IMR-90 (cell line): Measurements from ENCODE around the gene TRIM24. TPM values are rescaled to one million over a fixed set of nuclear protein-coding genes. Genes with fewer than 3 reads are reported as not detected.

Source experiments
- ATAC-seq: fragments of 200-7000 bp; cut with Tn5 transposase; 2 replicates; pipeline ENCODE4 v1.9.1; 2020; ENCODE audit warnings: low read depth, mild to moderate bottlenecking, moderate library complexity
- BruUV-seq: library from RNA; stranded (reverse); fragments of 400-500 nt; replicated peaks from 2 replicates; lab custom pipeline; 2021; lab: Mats Ljungman, UMichigan
- CTCF ChIA-PET: fragments of 300-600 bp; formaldehyde crosslinking; extraction: SDS; loops from one replicate; lab custom pipeline; 2021; ENCODE audit warnings: antibody characterized with exemption; lab: Yijun Ruan, JAX
- POLR2A ChIA-PET: fragments of 300-600 bp; sonication (Branson Sonifier 250); formaldehyde crosslinking; loops from one replicate; lab custom pipeline; 2022; ENCODE audit warnings: antibody characterized with exemption; ENCODE audit not compliant: unreplicated experiment; lab: Charles Lee
- DNase-seq: peaks from one replicate; pipeline ENCODE4 v3.0.0; 2013
- H2AFZ ChIP-seq: replicated peaks from 2 replicates; pipeline ENCODE3; 2013; ENCODE audit warnings: low read length, mild to moderate bottlenecking; ENCODE audit not compliant: poor library complexity
- H2AK5ac ChIP-seq: 2 replicates; pipeline ENCODE4 v1.6.1; 2013; ENCODE audit warnings: low read depth, low read length, inconsistent platforms
- H2AK9ac ChIP-seq: replicated peaks from 2 replicates; pipeline ENCODE3; 2013; ENCODE audit warnings: mild to moderate bottlenecking, low read depth, low read length, moderate library complexity; ENCODE audit not compliant: poor library complexity
- H2BK120ac ChIP-seq: 2 replicates; pipeline ENCODE4 v1.6.1; 2013; ENCODE audit warnings: low read depth, low read length, inconsistent platforms
- H2BK15ac ChIP-seq: 3 replicates; pipeline ENCODE4 v1.6.1; 2013; ENCODE audit warnings: low read depth, low read length, inconsistent platforms
- H2BK20ac ChIP-seq: 2 replicates; pipeline ENCODE4 v1.6.1; 2013; ENCODE audit warnings: low read depth, mild to moderate bottlenecking, inconsistent platforms, low read length, moderate library complexity
- H2BK5ac ChIP-seq: 2 replicates; pipeline ENCODE4 v1.6.1; 2013; ENCODE audit warnings: mild to moderate bottlenecking, low read depth, low read length, inconsistent platforms; ENCODE audit not compliant: poor library complexity, severe bottlenecking
- H3K14ac ChIP-seq: replicated peaks from 2 replicates; pipeline ENCODE4 v1.6.1; 2013; ENCODE audit warnings: low read depth, low read length, inconsistent platforms
- H3K18ac ChIP-seq: 2 replicates; pipeline ENCODE4 v1.6.1; 2013; ENCODE audit warnings: low read depth, low read length, control low read depth
- H3K23ac ChIP-seq: 2 replicates; pipeline ENCODE4 v1.6.1; 2013; ENCODE audit warnings: low read depth, low read length, inconsistent platforms
- H3K27ac ChIP-seq: 2 replicates; pipeline ENCODE4 v1.5.1; 2013; ENCODE audit warnings: mild to moderate bottlenecking, control low read depth, low read length; ENCODE audit not compliant: insufficient read depth
- H3K27me3 ChIP-seq: 2 replicates; pipeline ENCODE4 v1.6.1; 2013; ENCODE audit warnings: low read length; ENCODE audit not compliant: control insufficient read depth, insufficient read depth
- H3K36me3 ChIP-seq: 2 replicates; pipeline ENCODE4 v1.6.1; 2013; ENCODE audit warnings: low read length, mixed read lengths; ENCODE audit not compliant: control insufficient read depth, insufficient read depth
- H3K4ac ChIP-seq: 2 replicates; pipeline ENCODE4 v1.6.1; 2013; ENCODE audit warnings: low read depth, low read length, inconsistent platforms
- H3K4me1 ChIP-seq: 2 replicates; pipeline ENCODE4 v1.6.1; 2013; ENCODE audit warnings: low read length, mixed read lengths; ENCODE audit not compliant: control insufficient read depth, insufficient read depth
- H3K4me2 ChIP-seq: 2 replicates; pipeline ENCODE4 v1.6.1; 2013; ENCODE audit warnings: low read depth, mild to moderate bottlenecking, control low read depth, low read length, moderate library complexity
- H3K4me3 ChIP-seq: 2 replicates; pipeline ENCODE4 v1.5.1; 2013; ENCODE audit warnings: low read depth, mild to moderate bottlenecking, control low read depth, low read length, moderate library complexity; ENCODE audit not compliant: insufficient read depth
- H3K56ac ChIP-seq: 2 replicates; pipeline ENCODE4 v1.6.1; 2013; ENCODE audit warnings: low read length, inconsistent platforms; ENCODE audit not compliant: insufficient read depth; ENCODE audit errors: extremely low read depth
- H3K79me1 ChIP-seq, 2 experiments: 2 replicates each; pipeline ENCODE4 v1.6.1; 2013; ENCODE audit warnings: low read length in 2 of 2, inconsistent platforms in 1 of 2, low read depth in 1 of 2
- H3K9ac ChIP-seq: 2 replicates; pipeline ENCODE4 v1.6.1; 2013; ENCODE audit warnings: low read depth, low read length, control low read depth
- H3K9me1 ChIP-seq: 2 replicates; pipeline ENCODE4 v1.6.1; 2013; ENCODE audit warnings: low read length, inconsistent platforms; ENCODE audit not compliant: insufficient read depth
- H3K9me3 ChIP-seq: 2 replicates; pipeline ENCODE4 v1.6.1; 2013; ENCODE audit warnings: low read length; ENCODE audit not compliant: control insufficient read depth, insufficient read depth
- H4K20me1 ChIP-seq: 2 replicates; pipeline ENCODE4 v1.6.1; 2013; ENCODE audit warnings: low read length, inconsistent platforms; ENCODE audit not compliant: insufficient read depth
- H4K5ac ChIP-seq: 2 replicates; pipeline ENCODE4 v1.6.1; 2013; ENCODE audit warnings: mild to moderate bottlenecking, low read depth, low read length, control low read depth
- H4K8ac ChIP-seq, 2 experiments: 2 replicates each; pipeline ENCODE4 v1.6.1; 2013; ENCODE audit warnings: low read depth in 2 of 2, low read length in 2 of 2, control low read depth in 1 of 2, inconsistent platforms in 1 of 2
- H4K91ac ChIP-seq: 2 replicates; pipeline ENCODE4 v1.6.1; 2013; ENCODE audit warnings: low read depth, low read length, inconsistent platforms; ENCODE audit not compliant: insufficient read depth
- BHLHE40 ChIP-seq: fragments of 150-350 bp; IDR thresholded peaks from 2 replicates; pipeline ENCODE4 v1.6.1; 2016; ENCODE audit warnings: mild to moderate bottlenecking, low read depth, low read length
- CEBPB ChIP-seq: IDR thresholded peaks from 2 replicates; pipeline ENCODE4 v1.6.1; 2012; ENCODE audit warnings: low read depth, low read length, improper control_type of control experiment
- CHD1 ChIP-seq: IDR thresholded peaks from 2 replicates; pipeline ENCODE4 v1.6.1; 2012; ENCODE audit warnings: low read depth, low read length, improper control_type of control experiment
- CTCF ChIP-seq: conservative IDR thresholded peaks from 2 replicates; pipeline ENCODE4 v1.5.1; 2012; ENCODE audit warnings: mild to moderate bottlenecking, low read depth, low read length, improper control_type of control experiment
- ELK1 ChIP-seq: fragments of 150-350 bp; IDR thresholded peaks from 2 replicates; pipeline ENCODE4 v1.6.1; 2016; ENCODE audit warnings: low read depth, mild to moderate bottlenecking, low read length, moderate library complexity, borderline replicate concordance
- FOS ChIP-seq: fragments of 150-350 bp; IDR thresholded peaks from 2 replicates; pipeline ENCODE4 v1.6.1; 2016; ENCODE audit warnings: low read depth, low read length
- MAFK ChIP-seq: IDR thresholded peaks from 2 replicates; pipeline ENCODE4 v1.6.1; 2012; ENCODE audit warnings: low read depth, low read length, improper control_type of control experiment
- MAZ ChIP-seq: IDR thresholded peaks from 2 replicates; pipeline ENCODE4 v1.6.1; 2012; ENCODE audit warnings: low read depth, mild to moderate bottlenecking, low read length, improper control_type of control experiment, moderate library complexity, borderline replicate concordance
- MXI1 ChIP-seq: IDR thresholded peaks from 2 replicates; pipeline ENCODE4 v1.6.1; 2012; ENCODE audit warnings: low read depth, mild to moderate bottlenecking, low read length, moderate library complexity, borderline replicate concordance
- NFE2L2 ChIP-seq: fragments of 150-350 bp; IDR thresholded peaks from 2 replicates; pipeline ENCODE4 v1.6.1; 2016; ENCODE audit warnings: low read depth, mild to moderate bottlenecking, low read length
- POLR2A ChIP-seq: IDR thresholded peaks from 2 replicates; pipeline ENCODE4 v1.6.1; 2012; ENCODE audit warnings: mild to moderate bottlenecking, low read depth, low read length
- RAD21 ChIP-seq: IDR thresholded peaks from 2 replicates; pipeline ENCODE4 v1.6.1; 2012; ENCODE audit warnings: low read length, improper control_type of control experiment
- RCOR1 ChIP-seq: IDR thresholded peaks from 2 replicates; pipeline ENCODE4 v1.6.1; 2012; ENCODE audit warnings: mild to moderate bottlenecking, low read length, improper control_type of control experiment; ENCODE audit not compliant: insufficient replicate concordance
- RFX5 ChIP-seq: IDR thresholded peaks from 2 replicates; pipeline ENCODE4 v1.8.0; 2012; ENCODE audit warnings: low read depth, mild to moderate bottlenecking, low read length, moderate library complexity
- SMC3 ChIP-seq: fragments of 150-350 bp; IDR thresholded peaks from 2 replicates; pipeline ENCODE4 v1.6.1; 2016; ENCODE audit warnings: low read depth, mild to moderate bottlenecking, antibody characterized with exemption, low read length, moderate library complexity
- USF2 ChIP-seq: fragments of 150-350 bp; IDR thresholded peaks from 2 replicates; pipeline ENCODE4 v1.6.1; 2017; ENCODE audit warnings: mild to moderate bottlenecking, antibody characterized with exemption, low read length, low read depth
- WGBS, 2 experiments: methylation state at CpG; one replicate each; pipeline versions ENCODE4 v1.1.5 to v1.1.7; 2013; ENCODE audit warnings: missing lambda C conversion rate in 2 of 2; ENCODE audit not compliant: insufficient read length in 1 of 2; ENCODE audit errors: extremely low coverage in 2 of 2; 5-methylcytosine and 5-hydroxymethylcytosine counted together
- dilution Hi-C: fragments of 300-500 bp; cut with HindIII; formaldehyde crosslinking; loops from one replicate; pipeline ENCODE4 v1.14.3; 2018; ENCODE audit warnings: low sequenced_read_pairs; ENCODE audit not compliant: unreplicated experiment
- in situ Hi-C: fragments of 300-500 bp; cut with MboI; formaldehyde crosslinking; loops from 3 replicates; pipeline ENCODE4 v1.14.3; 2019; ENCODE audit warnings: low sequenced_read_pairs, inconsistent platforms, mixed read lengths
- intact Hi-C: fragments of 100-400 bp; cut with micrococcal nuclease; formaldehyde crosslinking; loops from 2 replicates; pipeline ENCODE4 v1.10.0; 2022
- polyA plus RNA-seq, 3 experiments: library from polyadenylated mRNA; depleted of rRNA; stranded (reverse); fragments of >200 nt; gene quantifications; 2 replicates each; pipeline ENCODE4 v1.2.3, GENCODE V29; 2012; ENCODE audit warnings: low replicate concordance in 1 of 3
- total RNA-seq: library from RNA; depleted of rRNA; stranded (reverse); fragments of >200 nt; gene quantifications from 2 replicates; pipeline ENCODE4 v1.2.3, GENCODE V29; 2012

Gene TRIM24
- total and polyA plus RNA-seq, 2 of the 4 experiments (the other 2 are of a cell fraction), result 4.1 to 5.7 TPM

DNA sequence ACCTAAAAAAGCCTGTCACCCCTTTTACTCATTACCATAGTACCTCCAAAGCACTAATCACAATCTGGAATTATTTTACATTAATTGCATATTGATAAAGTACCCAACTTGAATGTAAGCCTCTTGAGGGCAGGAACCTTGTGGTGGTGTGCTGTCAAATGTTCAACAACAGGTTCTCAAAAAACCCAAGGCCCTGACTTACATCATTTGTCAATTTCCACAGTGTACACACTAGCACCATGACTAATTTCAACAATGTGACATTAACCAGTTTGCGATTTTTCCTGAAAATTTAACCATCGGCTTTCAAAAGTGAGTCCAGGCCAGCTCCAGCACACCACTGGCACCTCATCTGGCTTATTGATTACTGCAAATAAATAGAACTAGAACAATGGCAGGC lies 153.6 kb downstream of the TRIM24 start:
- Histone ChIP-seq H3K27me3 (no peaks in the 10 kb centered on the region), H3K27ac (no peak overlapping the region), H2BK5ac (no peak overlapping the region), H4K8ac (no peak overlapping the region), H3K79me1 (no peaks in the 10 kb centered on the region), H3K14ac (no peak overlapping the region), H2BK15ac (no peak overlapping the region), H3K4ac (no peak overlapping the region), H3K23ac (no peak overlapping the region), H2AK9ac (no peak overlapping the region), H3K36me3 (no peaks in the 10 kb centered on the region), H3K9ac (no peak overlapping the region), H2BK120ac (no peak overlapping the region), H4K5ac (no peak overlapping the region), H3K4me1 (no peaks in the 10 kb centered on the region), H3K9me1 (no peaks in the 10 kb centered on the region), H3K18ac (no peak overlapping the region), H2BK20ac (no peak overlapping the region), H3K56ac (no peak overlapping the region), H4K91ac (no peak overlapping the region), H2AFZ (no peak overlapping the region), H3K4me3 (no peak overlapping the region), H4K20me1 (no peaks in the 10 kb centered on the region), H3K4me2 (no peak overlapping the region), H3K9me3 (0 out of 2 replicates have a peak, but pooled peaks cover 2% of the 10 kb centered on the region), H2AK5ac (no peak overlapping the region)
- intact Hi-C loops, result no loop called here
- ChIA-PET POLR2A (interaction anchor here (0.5 kb wide), 1 partner anchor 17 kb away, joined by 3 read pairs; no protein-coding TSS in a partner anchor), CTCF (no interaction called here)
- no peak for ATAC-seq
- dilution Hi-C loops, result no loop called here
- DNase-seq, result no peak
- no CpG with 5 or more reads among the region's 2 CpGs for WGBS, 2 experiments
- TF ChIP-seq ELK1, result no peak
- TF ChIP-seq BHLHE40, result no peak
- TF ChIP-seq CHD1, result no peak
- TF ChIP-seq SMC3, result no peak
- no peak for TF ChIP-seq RFX5
- TF ChIP-seq FOS, result no peak
- TF ChIP-seq CTCF, result no peak
- TF ChIP-seq MAZ, result no peak
- TF ChIP-seq CEBPB, result no peak
- no peak for TF ChIP-seq RCOR1
- no peak for TF ChIP-seq MAFK
- no peak for TF ChIP-seq USF2
- no peak for TF ChIP-seq POLR2A
- TF ChIP-seq RAD21, result no peak
- TF ChIP-seq NFE2L2, result no peak
- TF ChIP-seq MXI1, result no peak
- no TSS peak for BruUV-seq
- in situ Hi-C loops, result no loop called here
